Loucy (cell line): ENCODE data around the gene TBCD.

Experiments
- H2AFZ ChIP-seq: fragments of 200-600 bp; sonication (generic); 2 replicates; pipeline ENCODE4 v1.6.0; 2016; ENCODE audit warnings: antibody characterized with exemption, mild to moderate bottlenecking, low read length, moderate library complexity
- H3F3A ChIP-seq: fragments of 200-600 bp; 2 replicates; pipeline ENCODE4 v1.6.0; 2016; ENCODE audit warnings: antibody characterized with exemption, low read depth, mild to moderate bottlenecking
- H3K27me3 ChIP-seq: fragments of 200-600 bp; sonication (generic); 2 replicates; pipeline ENCODE4 v1.6.1; 2014; ENCODE audit warnings: low read length, mild to moderate bottlenecking; ENCODE audit not compliant: insufficient read depth, poor library complexity, severe bottlenecking
- H3K36me3 ChIP-seq: fragments of 200-600 bp; sonication (generic); 2 replicates; pipeline ENCODE4 v1.6.1; 2016; ENCODE audit warnings: low read length; ENCODE audit not compliant: insufficient read depth
- H3K4me1 ChIP-seq: fragments of 200-600 bp; sonication (generic); 2 replicates; pipeline ENCODE4 v1.5.1; 2014; ENCODE audit warnings: low read length, mild to moderate bottlenecking; ENCODE audit not compliant: insufficient read depth, poor library complexity, severe bottlenecking
- H3K4me2 ChIP-seq: fragments of 200-600 bp; sonication (generic); 2 replicates; pipeline ENCODE4 v1.6.0; 2014; ENCODE audit warnings: antibody characterized with exemption, low read length, low read depth, mild to moderate bottlenecking; ENCODE audit not compliant: poor library complexity, severe bottlenecking
- H3K4me3 ChIP-seq: fragments of 200-600 bp; sonication (generic); 2 replicates; pipeline ENCODE4 v1.5.1; 2014; ENCODE audit warnings: low read length, mild to moderate bottlenecking, mixed read lengths; ENCODE audit not compliant: poor library complexity, severe bottlenecking
- H3K79me2 ChIP-seq: fragments of 200-600 bp; sonication (generic); 2 replicates; pipeline ENCODE4 v1.6.1; 2014; ENCODE audit warnings: low read length; ENCODE audit not compliant: insufficient read depth
- H3K9ac ChIP-seq: fragments of 200-600 bp; sonication (generic); 2 replicates; pipeline ENCODE4 v1.6.0; 2014; ENCODE audit warnings: mild to moderate bottlenecking, low read depth, low read length, moderate library complexity; ENCODE audit not compliant: poor library complexity, severe bottlenecking
- H3K9me2 ChIP-seq: fragments of 200-600 bp; sonication (generic); replicated peaks from 2 replicates; pipeline ENCODE4 v1.6.1; 2016; ENCODE audit warnings: low read depth, low read length, mixed read lengths
- H3K9me3 ChIP-seq: fragments of 200-600 bp; sonication (generic); 2 replicates; pipeline ENCODE4 v1.6.1; 2014; ENCODE audit warnings: mild to moderate bottlenecking, antibody characterized with exemption, low read length, low read depth; ENCODE audit not compliant: insufficient read depth
- H4K20me1 ChIP-seq: fragments of 200-600 bp; sonication (generic); 2 replicates; pipeline ENCODE4 v1.6.0; 2014; ENCODE audit warnings: antibody characterized with exemption, low read length, mild to moderate bottlenecking; ENCODE audit not compliant: insufficient read depth, poor library complexity, severe bottlenecking
- EZH2phosphoT487 ChIP-seq: fragments of 200-600 bp; IDR thresholded peaks from 2 replicates; pipeline ENCODE4 v1.6.1; 2018; ENCODE audit warnings: antibody characterized with exemption, mild to moderate bottlenecking, moderate library complexity, borderline replicate concordance
- TF ChIP-seq, protein P1 (sequence below): fragments of 200-600 bp; sonication (generic); conservative IDR thresholded peaks from 2 replicates; pipeline ENCODE4 v1.5.1; 2014; ENCODE audit warnings: mild to moderate bottlenecking, antibody characterized with exemption, low read length

TBCD gene

DNA sequence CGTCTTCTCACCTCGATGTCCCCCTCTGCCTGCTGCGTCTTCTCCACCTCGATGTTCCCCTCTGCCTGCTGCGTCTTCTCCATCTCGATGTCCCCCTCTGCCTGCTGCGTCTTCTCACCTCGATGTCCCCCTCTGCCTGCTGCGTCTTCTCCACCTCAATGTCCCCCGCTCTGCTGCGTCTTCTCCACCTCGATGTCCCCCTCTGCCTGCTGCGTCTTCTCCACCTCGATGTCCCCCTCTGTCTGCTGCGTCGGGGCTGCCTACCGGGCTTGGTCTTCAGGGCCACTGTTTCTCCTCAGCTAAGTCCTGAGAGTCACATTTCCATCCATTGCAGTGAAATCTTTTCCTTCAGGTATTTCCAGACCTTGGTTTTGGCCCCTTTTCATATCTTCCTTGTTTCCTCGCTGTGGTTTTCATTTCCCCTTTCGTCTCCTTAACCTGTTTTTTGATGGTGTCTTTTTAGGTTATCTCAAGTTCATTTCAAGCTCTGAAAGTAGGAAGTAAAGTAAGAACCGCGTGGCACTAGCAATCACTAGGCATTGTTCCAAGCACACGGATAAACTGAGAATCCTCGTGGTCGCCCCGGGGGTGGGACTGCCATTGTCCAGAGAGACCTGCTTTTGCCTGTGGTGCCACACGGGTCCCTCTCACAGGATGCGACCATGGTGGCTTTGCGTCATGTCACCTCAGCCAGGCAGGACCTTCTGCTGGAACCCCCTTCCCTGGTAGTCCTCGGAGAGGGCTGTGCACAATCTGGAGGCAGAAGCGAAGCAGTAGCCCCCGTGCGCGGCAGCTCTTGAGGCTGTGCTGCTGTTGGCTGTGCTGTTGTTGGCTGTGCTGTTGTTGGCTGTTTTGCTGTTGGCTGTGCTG is 97.4 kb downstream of the TBCD start:
- H2AFZ ChIP-seq, result no peak overlapping the region
- H3K79me2 ChIP-seq, result peaks cover 5% of the 10 kb centered on the region; the same call in 1 of the 2 replicates
- H3K4me3 ChIP-seq, result no peak overlapping the region
- no peak overlapping the region for H3K9ac ChIP-seq
- no peaks in the 10 kb centered on the region for H4K20me1 ChIP-seq
- H3K36me3 ChIP-seq, result peaks cover 14% of the 10 kb centered on the region; the same call in 1 of the 2 replicates
- no peaks in the 10 kb centered on the region for H3K9me3 ChIP-seq
- H3K4me2 ChIP-seq, result no peak overlapping the region
- H3K27me3 ChIP-seq, result no peaks in the 10 kb centered on the region
- H3K9me2 ChIP-seq, result no peaks in the 10 kb centered on the region
- TF ChIP-seq, protein P1, sequence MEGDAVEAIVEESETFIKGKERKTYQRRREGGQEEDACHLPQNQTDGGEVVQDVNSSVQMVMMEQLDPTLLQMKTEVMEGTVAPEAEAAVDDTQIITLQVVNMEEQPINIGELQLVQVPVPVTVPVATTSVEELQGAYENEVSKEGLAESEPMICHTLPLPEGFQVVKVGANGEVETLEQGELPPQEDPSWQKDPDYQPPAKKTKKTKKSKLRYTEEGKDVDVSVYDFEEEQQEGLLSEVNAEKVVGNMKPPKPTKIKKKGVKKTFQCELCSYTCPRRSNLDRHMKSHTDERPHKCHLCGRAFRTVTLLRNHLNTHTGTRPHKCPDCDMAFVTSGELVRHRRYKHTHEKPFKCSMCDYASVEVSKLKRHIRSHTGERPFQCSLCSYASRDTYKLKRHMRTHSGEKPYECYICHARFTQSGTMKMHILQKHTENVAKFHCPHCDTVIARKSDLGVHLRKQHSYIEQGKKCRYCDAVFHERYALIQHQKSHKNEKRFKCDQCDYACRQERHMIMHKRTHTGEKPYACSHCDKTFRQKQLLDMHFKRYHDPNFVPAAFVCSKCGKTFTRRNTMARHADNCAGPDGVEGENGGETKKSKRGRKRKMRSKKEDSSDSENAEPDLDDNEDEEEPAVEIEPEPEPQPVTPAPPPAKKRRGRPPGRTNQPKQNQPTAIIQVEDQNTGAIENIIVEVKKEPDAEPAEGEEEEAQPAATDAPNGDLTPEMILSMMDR, result no peak
- H3F3A ChIP-seq, result no peaks in the 10 kb centered on the region
- H3K4me1 ChIP-seq, result peaks cover 5% of the 10 kb centered on the region

DNA sequence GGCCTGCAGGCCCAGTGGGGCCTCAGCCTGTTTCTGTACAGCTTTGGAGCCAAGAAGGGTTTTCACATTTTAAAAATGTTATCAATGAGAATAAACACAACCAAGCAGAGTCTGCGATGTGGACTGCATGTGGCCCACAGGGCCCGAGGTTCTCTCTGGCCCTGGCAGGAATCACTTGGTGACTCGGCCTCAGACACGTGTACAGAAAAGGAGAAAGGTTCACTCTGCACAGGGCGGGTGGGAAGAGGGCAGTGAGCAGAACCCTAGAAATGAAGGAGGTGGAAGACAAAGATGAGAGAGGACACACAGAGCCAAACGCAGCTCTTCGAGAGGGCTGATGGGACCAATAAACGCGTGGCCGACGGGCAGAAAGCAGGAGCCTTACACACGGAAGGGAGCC is 99.5 kb downstream of the TBCD start:
- Histone ChIP-seq H3K9me3 (no peaks in the 10 kb centered on the region), H3K4me3 (no peak overlapping the region), H3K36me3 (peaks cover 12% of the 10 kb centered on the region; the same call in 1 of the 2 replicates), H3K4me1 (peaks cover 5% of the 10 kb centered on the region), H3K9ac (no peak overlapping the region), H2AFZ (no peak overlapping the region), H3K9me2 (no peaks in the 10 kb centered on the region), H3K79me2 (peaks cover 5% of the 10 kb centered on the region; the same call in 1 of the 2 replicates), H3K4me2 (no peak overlapping the region), H4K20me1 (no peaks in the 10 kb centered on the region), H3K27me3 (no peaks in the 10 kb centered on the region), H3F3A (no peaks in the 10 kb centered on the region)
- TF ChIP-seq, protein P1, result no peak
- no peak for TF ChIP-seq EZH2phosphoT487

DNA sequence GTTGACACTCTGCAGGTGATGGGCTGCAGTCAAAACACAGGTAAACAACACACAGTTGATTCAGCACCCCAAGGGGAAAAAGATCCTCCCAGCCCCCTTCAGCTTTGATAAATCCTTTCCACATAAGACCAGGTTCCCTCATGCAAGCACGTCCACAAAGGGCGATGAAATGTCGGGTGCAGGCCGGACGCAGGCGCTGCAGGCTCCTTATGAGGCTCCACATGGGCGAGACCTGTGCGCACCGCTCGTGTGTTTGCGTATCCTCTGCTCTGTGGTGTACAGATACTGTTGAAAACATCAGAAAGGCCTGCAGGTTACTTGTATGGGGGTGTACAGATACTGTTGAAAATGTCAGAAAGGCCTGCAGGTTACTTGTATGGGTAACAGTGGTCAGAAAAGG is 102.4 kb downstream of the TBCD start:
- Histone ChIP-seq H3K4me1 (peaks cover 22% of the 10 kb centered on the region), H3K9ac (no peak overlapping the region), H3K36me3 (peaks cover 16% of the 10 kb centered on the region; the same call in 1 of the 2 replicates), H3K79me2 (peaks cover 23% of the 10 kb centered on the region), H4K20me1 (no peaks in the 10 kb centered on the region), H3K9me3 (no peaks in the 10 kb centered on the region), H3K9me2 (no peaks in the 10 kb centered on the region), H3K4me2 (no peak overlapping the region), H3K4me3 (no peak overlapping the region), H2AFZ (no peak overlapping the region), H3K27me3 (no peaks in the 10 kb centered on the region), H3F3A (no peaks in the 10 kb centered on the region)
- TF ChIP-seq, protein P1, result no peak
- no peak for TF ChIP-seq EZH2phosphoT487
